Measurements from ENCODE around the gene UTS2. TPM values are rescaled to one million over a fixed set of nuclear protein-coding genes. Genes with fewer than 3 reads are reported as not detected.

The UTS2 gene
- total and polyA plus RNA-seq, 2 donors: 0.16 TPM; not detected in 1

- Histone ChIP-seq H3K4me3 (ENCODE audit: low read depth, low read length) (no peak overlapping the region), H3K36me3 (ENCODE audit: insufficient read depth) (peaks cover 3% of the 10 kb centered on the region)
- WGBS: 91% methylated on average over 3 of the region's 3 CpGs
These were observed 39.0 kb downstream of the UTS2 start for GRCh38 chr1:7813677-7814373.

DNA sequence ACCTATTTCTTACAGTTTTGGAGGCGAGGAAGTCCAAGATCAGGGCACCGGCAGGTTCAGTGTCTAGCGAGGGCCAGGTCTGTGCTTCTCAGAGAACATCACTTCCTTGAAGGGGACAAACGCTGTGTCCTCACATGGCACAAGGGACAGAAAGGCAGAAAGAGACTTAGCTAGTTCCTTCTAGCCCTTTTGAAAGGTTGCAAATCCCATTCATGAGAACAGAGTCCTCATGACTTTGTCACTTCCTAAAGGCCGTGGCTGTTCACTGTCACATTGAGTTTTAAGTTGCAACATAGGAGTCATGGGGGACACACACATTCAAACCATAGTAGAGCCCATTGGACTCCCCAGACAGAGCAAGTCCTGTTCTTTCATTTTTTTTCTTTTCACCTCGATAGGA lies 41.4 kb downstream of the UTS2 start:
- DNase-seq (ENCODE audit: extremely low spot score): no peak
- H3K4me3 ChIP-seq (ENCODE audit: low read depth, low read length): no peak overlapping the region
- H3K27ac ChIP-seq (ENCODE audit: low read depth): no peak overlapping the region
- H3K4me1 ChIP-seq (ENCODE audit: insufficient read depth): no peaks in the 10 kb centered on the region
- WGBS: 93% methylated on average over 6 of the region's 6 CpGs
- H3K36me3 ChIP-seq (ENCODE audit: insufficient read depth): peaks cover 3% of the 10 kb centered on the region

More at GRCh38 chr1:7813677-7814373, 39.0 kb downstream of the UTS2 start:
- H3K27ac ChIP-seq (ENCODE audit: low read depth): no peak overlapping the region
- H3K4me1 ChIP-seq (ENCODE audit: insufficient read depth): no peaks in the 10 kb centered on the region
- DNase-seq (ENCODE audit: extremely low spot score): no peak

- no peak for DNase-seq (ENCODE audit: extremely low spot score)
- Histone ChIP-seq H3K27ac (ENCODE audit: low read depth) (no peak overlapping the region), H3K4me1 (ENCODE audit: insufficient read depth) (no peaks in the 10 kb centered on the region), H3K4me3 (ENCODE audit: low read depth, low read length) (no peak overlapping the region), H3K36me3 (ENCODE audit: insufficient read depth) (peaks cover 4% of the 10 kb centered on the region)
- 87% methylated on average over 7 of the region's 7 CpGs for WGBS
These were observed 42.5 kb downstream of the UTS2 start for GRCh38 chr1:7810395-7810794.

DNA sequence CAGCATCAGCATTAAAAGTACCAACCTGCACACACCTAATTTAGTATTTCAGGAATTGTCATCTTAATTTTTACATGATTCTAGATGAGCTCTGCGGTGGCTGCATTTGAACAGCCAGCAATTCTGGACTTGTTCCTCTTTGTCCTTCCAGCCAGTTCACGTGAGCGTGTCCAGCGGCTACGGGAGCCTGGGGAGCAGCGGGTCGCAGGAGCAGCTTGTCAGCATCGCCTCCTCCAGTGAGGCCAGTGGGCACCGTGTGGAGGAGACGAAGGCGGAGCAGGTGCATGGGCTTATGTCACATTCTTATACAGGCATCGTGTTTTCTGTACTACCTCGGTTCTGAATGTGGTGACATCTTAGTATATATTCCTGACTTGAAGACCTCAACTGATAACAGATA lies 43.1 kb downstream of the UTS2 start:
- 95% methylated on average over 13 of the region's 13 CpGs for WGBS
- peaks cover 4% of the 10 kb centered on the region for H3K36me3 ChIP-seq (ENCODE audit: insufficient read depth)
- H3K4me3 ChIP-seq (ENCODE audit: low read depth, low read length): no peak overlapping the region
- no peak for DNase-seq (ENCODE audit: extremely low spot score)
- no peak overlapping the region for H3K27ac ChIP-seq (ENCODE audit: low read depth)
- H3K4me1 ChIP-seq (ENCODE audit: insufficient read depth): no peaks in the 10 kb centered on the region

GRCh38 chr1:7808253-7808844 lies 44.5 kb downstream of the UTS2 start:
- Histone ChIP-seq H3K4me3 (ENCODE audit: low read depth, low read length) (no peak overlapping the region), H3K27ac (ENCODE audit: low read depth) (no peak overlapping the region), H3K36me3 (ENCODE audit: insufficient read depth) (peaks cover 4% of the 10 kb centered on the region), H3K4me1 (ENCODE audit: insufficient read depth) (no peaks in the 10 kb centered on the region)
- no peak for DNase-seq (ENCODE audit: extremely low spot score)
- WGBS: 31% methylated on average over 1 of the region's 1 CpG

- no peak for DNase-seq (ENCODE audit: extremely low spot score)
- WGBS: 91% methylated on average over 9 of the region's 9 CpGs
- H3K27ac ChIP-seq (ENCODE audit: low read depth): no peak overlapping the region
- no peaks in the 10 kb centered on the region for H3K4me1 ChIP-seq (ENCODE audit: insufficient read depth)
- no peak overlapping the region for H3K4me3 ChIP-seq (ENCODE audit: low read depth, low read length)
- peaks cover 4% of the 10 kb centered on the region for H3K36me3 ChIP-seq (ENCODE audit: insufficient read depth)
These were observed 47.4 kb downstream of the UTS2 start for GRCh38 chr1:7805460-7805859.

Other genes with a start within 250 kb of the UTS2 start
- 104 TPM for gene VAMP3, start 81.8 kb downstream of the UTS2 start, total RNA-seq
- gene VAMP3, start 81.8 kb downstream of the UTS2 start, polyA plus RNA-seq: 92.4 TPM
- gene PER3, start 68.8 kb downstream of the UTS2 start, total RNA-seq: 16.2 TPM
- 19.2 TPM for gene PER3, start 68.8 kb downstream of the UTS2 start, polyA plus RNA-seq
- gene TNFRSF9, start 87.8 kb upstream of the UTS2 start, total RNA-seq: 0.16 TPM
- not detected for gene TNFRSF9, start 87.8 kb upstream of the UTS2 start, polyA plus RNA-seq
- 132 TPM for gene PARK7, start 108.6 kb upstream of the UTS2 start, total RNA-seq
- 297 TPM for gene PARK7, start 108.6 kb upstream of the UTS2 start, polyA plus RNA-seq
- gene ERRFI1, start 173.2 kb upstream of the UTS2 start, total RNA-seq: 35.1 TPM
- 117 TPM for gene ERRFI1, start 173.2 kb upstream of the UTS2 start, polyA plus RNA-seq

Measured in urinary bladder (tissue), 4 donors.